Hematopoietic multipotent progenitor cell treated with erythropoietin and hydrocortisone succinate and interleukin-3 and kit ligand, for 15 days (in vitro differentiated cells): Measurements from ENCODE around the gene TUBA4A.
A peak's percentile ranks its signal among the peaks of the same experiment; 100 is the strongest.

ENCODE experiments used
- DNase-seq: peaks from one replicate; pipeline ENCODE4 v3.0.0-alpha.2; 2015; ENCODE audit warnings: low spot score

TUBA4A gene

DNA sequence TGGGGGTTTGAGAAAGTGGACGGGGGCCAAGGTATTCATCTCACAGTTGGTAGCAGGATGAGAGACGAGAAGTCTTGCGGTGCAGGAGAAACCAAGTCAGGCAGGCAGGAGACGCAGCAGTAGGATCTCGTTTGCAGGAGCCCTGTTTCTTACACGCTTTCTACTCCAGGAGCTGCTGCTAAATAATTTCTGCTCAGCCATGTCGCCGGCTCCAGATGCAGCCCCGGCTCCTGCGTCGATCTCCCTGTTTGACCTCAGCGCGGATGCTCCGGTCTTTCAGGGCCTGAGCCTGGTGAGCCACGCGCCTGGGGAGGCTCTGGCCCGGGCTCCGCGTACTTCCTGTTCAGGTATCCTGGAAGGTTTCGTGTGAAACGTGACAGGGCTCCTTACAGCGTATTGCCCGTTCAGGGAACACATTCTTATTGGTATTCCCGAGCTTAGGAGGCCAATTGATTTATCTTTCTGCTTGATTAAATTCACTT, 23.6 kb downstream of the TUBA4A start:
- DNase-seq: no peak

DNA sequence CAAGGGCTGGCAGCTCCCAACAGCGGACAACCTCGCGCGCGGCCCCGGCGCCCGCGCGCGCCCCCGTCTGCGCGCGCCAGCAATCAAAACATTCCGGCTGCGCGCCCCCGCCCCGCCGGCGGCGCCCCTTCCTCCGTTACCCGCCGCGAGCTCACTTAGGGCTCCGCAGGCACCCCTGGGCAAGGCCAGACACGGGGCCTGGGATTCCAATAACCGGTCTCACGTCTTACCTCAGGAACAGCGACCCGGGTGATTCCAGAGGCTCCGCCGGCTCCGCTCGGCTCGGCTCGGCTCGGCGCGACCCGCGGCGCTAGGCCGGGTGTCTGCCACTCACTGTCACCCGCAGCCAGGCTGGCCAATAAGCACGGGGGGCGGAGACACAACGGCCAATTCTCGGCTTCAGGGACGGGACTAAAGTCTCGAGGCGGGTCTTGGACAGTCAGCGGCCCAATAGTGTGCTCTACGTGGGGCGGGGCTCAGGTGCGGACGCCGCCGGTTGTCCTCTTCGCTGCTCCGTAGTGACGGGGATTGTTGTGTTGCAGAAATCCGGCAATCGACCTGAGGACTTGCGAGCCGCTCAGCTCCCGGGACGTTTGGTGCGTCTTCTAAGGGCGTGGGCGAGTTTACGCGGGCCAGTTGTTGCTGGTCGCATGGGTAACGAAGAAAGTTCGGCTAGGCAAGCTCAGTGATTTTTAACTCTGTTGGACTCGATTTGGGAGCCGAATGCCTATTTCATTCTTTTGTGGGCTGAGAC, 24.2 kb downstream of the TUBA4A start, which contains the start of the genes ANKZF1 and ATG9A:
ANKZF1 (plus strand) TSS at position 502 of the 754 bp plus-strand sequence. CDS start 452 bp downstream, outside the sequence.
ATG9A (minus strand) TSS at position 332 of the 754 bp plus-strand sequence. CDS start 1,612 bp downstream, outside the sequence.
- DNase-seq: peak; percentile 99

DNA sequence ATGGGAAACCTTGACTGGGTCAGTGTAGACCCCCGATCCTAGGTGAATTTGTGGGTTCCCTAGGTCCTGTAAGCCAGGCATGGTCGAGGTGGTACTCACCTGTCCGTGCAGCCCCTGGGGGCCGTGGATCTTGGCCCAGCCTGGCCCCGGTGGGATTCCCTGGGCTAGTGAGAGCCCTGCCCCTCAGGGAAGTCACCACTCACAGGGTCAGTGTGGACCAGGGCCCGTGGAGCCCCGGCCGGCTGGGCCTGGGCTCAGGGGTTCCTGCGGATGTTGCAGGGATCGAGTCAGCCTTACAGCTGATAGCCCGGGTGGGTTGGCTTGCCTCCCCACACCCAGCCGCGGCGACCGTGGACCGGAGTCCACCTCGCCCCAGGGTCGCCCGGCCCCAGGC, 24.8 kb downstream of the TUBA4A start:
- DNase-seq: no peak

DNA sequence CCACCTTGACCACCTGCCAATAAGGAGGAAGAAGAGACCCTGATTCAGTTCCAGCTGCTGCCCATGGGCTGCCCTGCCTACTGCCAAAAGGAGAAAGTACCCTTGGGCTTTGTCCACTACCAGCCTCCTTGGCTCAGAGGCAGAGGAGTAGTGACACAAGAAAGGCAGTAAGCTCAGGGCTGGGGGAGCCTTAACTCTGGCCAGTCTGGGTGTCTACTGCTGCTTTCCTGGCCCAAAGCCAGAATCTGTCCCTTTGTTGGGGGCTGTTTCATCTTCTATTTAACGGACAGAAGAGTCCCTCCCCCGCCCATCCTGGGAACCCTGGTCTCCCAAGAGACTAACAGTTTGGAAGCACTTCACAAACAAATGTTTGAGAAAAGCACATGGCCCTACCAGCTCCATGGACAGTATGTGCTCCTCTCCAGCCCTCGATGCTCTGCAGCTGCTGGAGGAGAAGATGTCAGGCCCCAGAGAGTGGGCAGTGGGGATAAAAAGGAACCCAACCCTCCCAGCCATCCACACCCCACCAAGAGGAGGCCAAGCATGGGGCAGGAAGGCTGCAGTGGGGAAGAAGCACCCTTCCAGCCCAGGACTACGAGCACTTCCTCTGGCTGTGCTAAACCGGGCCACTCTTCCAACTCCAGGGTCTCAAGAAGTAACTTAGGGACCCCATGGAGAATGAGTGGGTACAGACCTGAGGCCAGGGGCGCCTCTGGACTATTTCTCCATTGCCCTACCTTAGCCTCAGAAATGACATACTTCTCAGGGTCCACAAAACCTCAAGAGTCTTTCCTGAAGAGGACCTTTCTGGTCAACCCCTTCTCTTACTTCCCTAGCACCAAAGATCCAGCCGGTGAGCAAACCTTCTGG, 25.4 kb downstream of the TUBA4A start:
- no peak for DNase-seq

DNA sequence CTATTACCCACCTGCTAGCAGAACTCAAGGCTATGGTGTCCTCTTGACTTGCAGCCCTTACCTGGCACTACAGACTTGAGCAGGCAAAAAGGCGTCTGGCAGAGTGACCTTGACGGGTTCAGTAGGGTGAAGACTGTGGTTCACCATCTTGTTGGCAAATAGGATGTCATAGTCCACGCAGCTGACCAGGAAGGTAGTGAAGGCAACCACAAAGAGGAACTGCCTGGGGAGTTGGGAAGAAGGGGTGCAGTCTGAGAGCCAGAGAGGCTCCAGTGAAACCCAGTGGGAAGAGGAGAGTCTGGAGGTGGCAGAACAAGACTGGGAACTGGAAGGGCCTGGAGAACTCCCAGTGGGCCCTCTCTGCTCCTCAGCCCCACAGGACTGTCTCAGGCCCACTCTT, 28.4 kb downstream of the TUBA4A start:
- DNase-seq: no peak

DNA sequence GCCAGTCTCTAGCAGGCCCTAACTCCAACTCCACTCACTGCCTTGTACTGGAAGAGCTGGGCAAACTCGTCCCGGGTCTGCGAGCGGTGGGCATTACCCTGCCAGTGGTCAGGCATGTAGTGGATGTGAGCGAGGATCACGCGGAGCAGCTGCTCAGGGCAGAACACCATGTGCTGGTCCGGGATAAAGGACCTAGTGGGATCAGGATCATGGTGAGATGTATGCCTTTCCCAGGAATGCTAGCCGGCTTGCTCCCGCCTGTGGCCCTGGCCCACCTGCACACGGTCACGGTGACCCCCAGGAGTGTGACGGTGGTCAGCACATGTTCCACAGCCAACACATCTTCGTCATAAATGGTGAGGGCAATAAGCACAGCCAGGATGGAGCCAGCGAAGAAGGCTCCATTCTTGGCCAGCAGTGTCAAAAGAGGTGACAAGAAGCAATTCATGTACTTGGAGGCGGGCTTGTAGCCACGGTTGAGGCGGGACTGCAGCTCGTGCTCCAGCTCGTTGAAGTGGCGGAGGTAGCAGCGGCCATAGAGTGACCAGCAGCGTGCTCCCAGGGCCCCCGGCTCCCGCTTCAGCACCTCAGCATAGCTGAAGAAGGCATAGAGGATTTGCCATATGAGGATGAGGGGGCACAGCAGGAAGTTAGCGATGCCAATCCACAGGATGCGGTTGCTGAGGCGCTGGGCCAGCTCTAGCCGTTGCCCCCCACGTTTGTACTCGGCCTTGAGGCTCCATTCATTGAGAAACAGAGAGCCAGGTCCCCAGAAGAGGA, 29.7 kb downstream of the TUBA4A start:
- no peak for DNase-seq

DNA sequence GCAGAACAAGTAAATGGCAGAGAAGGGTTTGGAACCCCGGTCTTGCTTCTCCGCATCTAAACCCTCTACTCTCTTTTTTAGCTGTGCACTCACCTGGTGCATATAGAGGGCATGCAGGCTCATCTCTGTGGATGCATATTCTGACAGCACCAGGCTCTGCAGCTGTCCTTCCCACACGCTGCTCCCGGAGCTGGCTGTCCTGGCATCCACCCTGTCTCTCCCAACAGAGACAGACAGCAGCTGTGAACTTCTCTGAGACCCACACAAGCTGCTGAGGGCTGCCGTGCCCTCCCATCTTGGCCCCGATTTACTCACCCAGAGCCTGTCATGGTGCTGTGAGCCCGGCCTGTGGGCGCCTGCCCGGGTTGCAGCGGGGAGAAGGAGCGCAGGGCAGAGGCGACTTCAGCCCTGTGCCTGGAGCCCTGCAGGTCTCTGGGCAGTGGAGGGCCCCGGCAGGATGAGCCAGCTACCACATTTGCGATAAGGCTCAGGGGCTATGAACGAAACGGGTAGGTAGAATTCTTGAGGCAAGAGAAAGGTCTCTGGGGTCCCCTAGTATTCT, 31.7 kb downstream of the TUBA4A start:
- no peak for DNase-seq

DNA sequence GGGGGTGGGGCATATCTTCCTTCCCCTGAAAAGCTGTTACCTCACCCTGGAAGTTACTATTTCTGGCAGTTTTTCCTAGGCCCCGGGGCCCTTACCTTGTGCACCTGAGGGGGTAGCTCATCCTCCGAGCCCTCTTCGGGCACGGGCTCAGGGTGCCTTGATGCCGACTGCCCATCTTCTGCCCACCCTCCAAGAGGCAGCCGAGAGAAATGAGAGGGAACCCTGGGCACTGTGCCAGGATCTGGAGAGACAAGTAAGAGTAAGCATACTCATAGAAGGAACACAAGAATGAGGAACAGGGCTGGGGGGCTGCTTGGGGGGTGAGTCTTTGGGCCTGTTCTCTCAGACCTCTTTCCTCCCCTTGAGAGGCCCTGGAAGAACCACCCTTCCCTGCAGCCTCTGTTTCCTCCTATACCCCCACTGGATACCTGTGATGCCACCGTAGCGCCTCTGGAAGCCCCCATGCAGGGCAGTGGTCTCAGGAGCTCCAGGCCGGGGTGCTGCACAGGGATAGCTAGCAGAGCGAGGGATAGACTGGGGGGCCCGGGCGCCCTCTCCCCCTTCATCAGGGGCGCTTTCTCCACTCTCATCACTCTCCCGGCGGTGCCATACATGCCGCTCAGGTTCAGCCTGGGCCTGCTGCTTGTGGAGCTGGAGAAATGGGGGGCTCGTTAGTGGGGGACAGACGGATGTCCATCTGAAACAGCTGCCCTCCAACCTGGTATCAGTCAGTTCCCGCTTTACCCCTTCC, 32.9 kb downstream of the TUBA4A start:
- no peak for DNase-seq

DNA sequence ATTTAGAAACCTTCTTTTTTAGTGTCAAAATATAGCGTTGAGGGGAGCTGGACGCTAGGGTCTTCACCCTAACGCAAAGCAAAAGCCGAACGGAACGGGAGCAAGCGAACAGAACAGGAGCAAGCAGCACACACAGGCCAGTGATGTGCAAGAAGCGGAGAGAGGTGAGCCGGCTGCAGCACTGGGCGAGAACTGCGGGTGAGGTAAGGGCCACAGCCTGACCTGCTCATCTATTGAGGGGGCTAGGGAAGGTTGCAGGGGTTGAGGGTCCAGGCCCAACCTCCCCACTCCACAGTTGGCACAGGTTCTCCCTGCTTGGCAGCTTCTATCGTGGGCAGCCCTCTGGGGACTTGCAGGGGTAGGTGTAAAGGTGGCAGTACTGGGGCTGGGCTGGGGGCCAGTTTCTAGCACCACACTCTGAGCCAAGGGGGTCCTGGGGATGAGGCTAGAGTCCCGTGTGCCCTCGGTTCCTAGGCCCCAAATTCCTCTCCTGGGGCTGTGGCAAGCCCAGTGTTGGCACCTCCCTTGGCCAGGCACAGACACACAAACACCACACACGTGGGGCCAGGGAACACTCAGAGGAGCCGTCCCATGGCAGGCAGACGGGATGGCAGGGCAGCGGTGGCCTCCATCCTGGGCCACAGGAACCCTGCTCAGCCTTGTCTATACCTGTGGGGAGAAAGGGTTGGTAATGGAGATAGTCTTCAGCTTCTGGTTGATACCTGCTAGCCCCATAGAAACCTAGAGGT, 33.8 kb downstream of the TUBA4A start:
- DNase-seq: no peak

DNA sequence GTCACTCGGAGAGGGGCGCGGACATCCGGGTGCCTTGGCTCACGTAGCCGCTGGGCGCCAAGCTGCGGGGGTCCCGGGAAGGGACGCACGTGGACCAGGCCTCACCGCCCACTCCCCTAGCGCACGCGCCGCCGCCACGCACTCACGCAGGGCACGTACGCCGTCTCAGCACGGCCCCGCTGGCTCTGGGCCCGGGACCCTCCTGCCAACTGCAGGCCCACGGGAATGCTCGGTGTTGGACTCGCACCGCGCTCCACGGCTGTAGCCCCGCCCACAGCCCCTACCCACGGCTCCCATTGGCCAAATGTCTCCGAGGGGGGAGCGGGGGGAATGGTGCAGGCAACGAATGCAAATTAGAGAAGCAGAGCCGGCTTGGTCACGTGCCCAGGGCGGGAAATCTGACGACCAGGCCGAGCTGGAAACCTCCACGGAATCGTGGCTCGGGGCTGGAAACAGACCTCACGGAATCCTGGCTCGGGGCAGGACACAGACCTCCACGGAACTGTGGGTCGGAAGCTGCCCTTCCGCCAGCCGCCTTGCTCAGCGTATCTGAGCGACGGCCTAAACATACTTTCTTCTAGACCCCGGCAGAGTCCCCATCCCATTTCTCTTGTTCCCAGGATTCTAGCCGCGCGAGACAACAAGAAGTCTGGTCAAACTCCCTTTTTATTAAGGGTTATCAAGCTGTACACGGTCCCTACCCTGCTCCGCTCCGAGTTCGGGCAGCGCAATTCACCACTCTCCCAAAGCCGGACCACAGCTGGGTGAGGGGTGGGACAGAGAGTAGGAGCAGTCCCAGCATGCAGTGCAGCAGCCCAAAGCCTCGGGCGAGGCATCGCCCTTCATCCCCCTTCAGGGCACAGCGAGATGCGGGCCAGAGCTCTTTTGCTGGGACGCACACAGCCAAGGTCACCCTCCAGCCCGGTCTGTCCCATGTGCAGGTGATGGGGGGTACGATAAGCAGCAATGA, 34.7 kb downstream of the TUBA4A start, which contains the start of gene ABCB6:
ABCB6 (minus strand) TSS at position 227 of the 970 bp plus-strand sequence. CDS start 285 bp downstream, outside the sequence.
- DNase-seq: peak; percentile 97

DNA sequence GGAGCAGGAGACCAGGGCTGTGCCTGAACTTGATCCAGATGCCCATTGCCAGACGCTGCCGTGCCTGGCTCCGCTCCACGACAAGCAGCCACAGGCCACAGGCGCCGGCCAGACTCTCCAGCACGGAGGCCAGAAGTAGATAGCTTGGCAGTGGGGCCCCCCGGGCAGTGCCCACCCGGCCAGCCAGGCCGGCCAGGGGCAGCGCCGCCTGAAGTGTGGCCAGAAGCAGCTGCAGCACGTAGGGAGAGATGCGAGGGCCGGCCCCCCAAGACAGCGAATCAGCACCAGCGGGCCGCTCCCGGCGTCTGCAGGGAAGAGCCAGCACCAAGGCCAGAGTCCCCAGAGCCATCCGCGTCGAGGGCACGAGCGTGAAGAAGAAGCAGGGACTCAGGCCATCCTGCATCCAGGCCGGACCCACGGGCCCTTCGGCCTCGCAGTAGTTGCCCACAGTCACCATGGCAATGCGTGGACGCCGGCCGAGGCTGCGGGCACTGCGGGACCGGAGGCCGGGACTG, 35.4 kb downstream of the TUBA4A start:
- peak; percentile 61 for DNase-seq

DNA sequence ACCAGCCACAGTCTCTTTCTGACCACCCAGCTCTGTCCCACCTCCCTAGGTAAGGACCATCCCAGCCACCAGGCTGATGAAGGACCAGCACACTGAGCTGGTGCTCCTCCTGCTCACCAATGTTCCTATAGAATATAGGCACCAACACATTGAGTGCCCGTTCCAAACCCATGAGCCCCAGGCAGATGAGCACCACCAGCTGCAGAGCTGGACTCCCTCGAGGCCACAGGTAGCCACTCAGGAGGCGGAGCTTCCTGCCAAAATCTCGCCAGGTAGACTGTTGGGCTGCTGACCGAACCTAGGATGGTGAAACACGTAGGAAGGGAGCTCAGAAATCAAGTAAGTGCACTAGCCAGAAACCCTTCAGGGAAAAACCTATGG, 37.2 kb downstream of the TUBA4A start:
- DNase-seq: no peak

DNA sequence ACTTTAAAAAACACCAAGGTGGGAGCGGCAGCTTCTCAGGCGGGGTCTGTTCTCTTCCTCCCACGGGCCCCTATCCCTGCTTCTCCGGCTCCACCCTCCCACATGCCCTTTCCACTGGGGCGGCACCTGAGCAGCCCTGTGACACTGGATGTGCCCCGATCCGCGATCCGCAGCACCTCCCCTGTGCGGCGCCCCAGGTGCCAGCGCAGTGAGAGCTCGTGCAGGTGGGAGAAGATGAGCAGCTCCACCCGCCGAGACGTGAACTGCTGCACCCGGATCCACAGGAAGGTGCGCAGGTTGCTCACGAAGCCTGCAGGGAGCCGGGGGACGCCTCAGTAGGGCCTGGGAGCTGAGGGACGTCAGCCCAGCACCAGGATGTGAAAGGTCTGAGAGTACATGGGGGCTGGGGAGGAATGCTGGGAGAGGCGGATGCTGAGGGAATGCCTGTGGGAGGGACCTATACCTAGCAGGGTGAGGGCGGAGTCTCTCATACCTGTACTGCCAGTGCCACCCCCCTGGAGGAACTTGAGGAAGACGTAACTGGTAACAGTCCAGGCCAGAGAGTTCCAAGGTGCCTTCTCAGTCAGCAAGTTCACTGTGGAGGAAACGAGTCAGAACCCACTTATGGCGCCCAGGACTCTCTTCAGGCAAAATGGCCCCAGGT, 37.7 kb downstream of the TUBA4A start:
- DNase-seq: no peak

DNA sequence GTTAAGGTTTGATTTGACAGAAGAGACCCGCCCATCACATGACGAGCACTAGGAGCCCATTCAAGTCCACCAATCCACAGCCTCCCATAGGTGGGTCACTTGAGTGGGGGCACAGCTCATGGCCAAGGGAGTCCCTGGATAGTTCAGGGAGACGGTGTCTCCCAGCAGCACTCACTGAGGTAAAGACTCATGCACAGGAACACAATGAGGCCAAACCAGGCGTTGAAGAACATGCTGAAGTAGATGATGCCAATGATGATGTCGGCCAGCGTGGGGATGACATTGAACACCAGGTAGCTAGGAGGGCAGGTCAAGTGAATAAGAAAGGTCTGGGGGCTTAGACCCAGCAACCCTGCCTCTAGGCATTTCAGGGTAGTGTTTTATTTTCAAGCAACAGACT, 38.9 kb downstream of the TUBA4A start:
- no peak for DNase-seq

DNA sequence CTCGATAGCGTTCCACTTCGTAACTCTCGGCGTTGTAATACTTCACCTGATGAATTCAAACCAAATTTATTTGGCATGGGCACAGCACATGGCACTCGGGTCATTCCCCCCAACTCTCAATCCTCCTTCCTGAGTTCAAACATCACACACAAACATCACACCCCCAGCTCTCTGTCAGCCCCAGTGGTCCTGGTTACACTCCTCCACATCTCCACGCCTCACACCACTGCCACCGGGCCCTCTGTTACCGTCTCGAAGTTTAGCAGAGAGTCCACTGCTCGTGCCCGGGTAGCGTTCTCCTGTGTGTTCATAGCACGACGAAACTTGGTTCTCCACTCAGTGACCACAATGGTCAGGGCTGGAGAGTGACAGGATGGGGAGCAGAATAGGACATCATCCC, 39.6 kb downstream of the TUBA4A start:
- no peak for DNase-seq

DNA sequence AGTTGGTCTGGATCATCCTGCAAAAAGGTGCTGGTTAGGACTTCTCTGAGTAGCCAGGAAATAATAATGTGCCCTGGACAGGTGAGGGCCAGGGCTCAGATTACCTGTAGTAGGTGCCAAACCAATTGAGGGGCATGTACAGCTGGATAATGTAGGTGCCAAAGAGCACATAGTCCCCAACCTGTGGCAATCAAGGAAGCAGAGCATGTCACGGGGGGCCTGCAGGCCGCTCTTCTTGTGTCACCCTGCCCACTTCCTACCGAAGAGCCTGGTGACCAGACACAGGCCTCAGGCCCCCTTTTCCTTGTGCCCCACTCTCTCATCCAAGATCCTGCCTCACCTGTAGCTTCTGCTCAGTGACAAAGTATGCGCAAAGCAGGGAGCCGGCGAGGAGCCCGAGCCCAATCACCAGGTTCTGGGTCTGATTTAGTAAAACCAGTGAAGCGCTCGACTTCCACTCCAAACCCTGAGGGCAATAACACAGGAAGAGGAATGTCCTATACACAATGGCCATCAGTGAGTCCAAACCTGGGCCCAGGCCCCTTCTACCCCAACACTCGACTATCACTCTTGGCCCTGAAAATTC, 40.1 kb downstream of the TUBA4A start:
- no peak for DNase-seq

DNA sequence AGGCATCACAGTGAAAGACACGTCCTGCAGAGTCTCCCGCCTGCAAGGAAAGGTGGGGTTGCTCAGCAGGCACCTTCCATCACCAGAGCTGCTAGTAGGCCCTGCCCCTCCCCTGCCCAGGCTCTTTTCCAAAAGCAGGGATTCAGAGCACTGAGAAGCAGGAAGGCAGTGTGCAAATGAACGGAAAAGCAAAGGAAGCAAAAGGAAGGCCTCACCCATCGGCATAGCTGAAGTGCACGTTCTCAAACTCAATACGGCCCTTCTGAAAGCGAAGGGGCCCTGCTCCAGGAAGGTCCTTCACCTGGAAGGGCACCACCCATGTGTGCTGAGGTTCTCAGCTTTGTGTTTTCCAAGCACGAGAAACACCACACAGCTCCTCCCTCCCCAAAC, 40.7 kb downstream of the TUBA4A start:
- DNase-seq: no peak

DNA sequence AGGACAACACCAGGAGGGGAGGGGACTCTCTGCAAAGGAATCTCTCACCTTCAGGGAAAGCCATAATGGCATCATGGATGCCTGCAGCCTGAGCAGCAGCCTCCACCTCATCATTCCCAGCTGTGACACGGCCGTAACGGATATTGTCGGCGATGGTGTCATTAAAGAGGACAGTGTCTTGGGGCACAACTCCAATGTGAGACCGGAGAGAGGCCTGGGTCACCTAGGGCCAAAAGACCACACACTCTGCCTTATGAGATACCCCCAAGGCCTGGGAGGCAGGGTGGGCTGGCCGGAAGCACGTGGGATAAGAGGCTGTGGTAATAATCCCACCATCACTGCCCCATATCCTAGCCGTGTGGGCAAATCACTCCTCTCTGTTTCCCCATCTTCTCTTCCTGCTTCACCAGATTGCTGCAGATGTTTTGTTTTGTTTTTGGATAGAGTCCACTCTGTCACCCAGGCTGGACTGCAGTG, 42.8 kb downstream of the TUBA4A start:
- peak; percentile 1 for DNase-seq
